A673 (cell line): ENCODE measurements around the gene TMEM54. TPM values are rescaled to one million over a fixed set of nuclear protein-coding genes. Genes with fewer than 3 reads are reported as not detected.

ENCODE experiments used
- Bru-seq: library from RNA; stranded (reverse); fragments of 400-500 nt; gene quantifications from one replicate; lab custom pipeline; 2021; lab: Mats Ljungman, UMichigan
- BruChase-seq, 2 experiments: library from RNA; stranded (reverse); fragments of 400-500 nt; gene quantifications; one replicate each; lab custom pipeline; 2021; lab: Mats Ljungman, UMichigan
- BruUV-seq: library from RNA; stranded (reverse); fragments of 400-500 nt; replicated peaks from 2 replicates; lab custom pipeline; 2021; lab: Mats Ljungman, UMichigan
- CTCF ChIA-PET: fragments of 300-600 bp; sonication (Branson Sonifier 250); formaldehyde crosslinking; loops from one replicate; lab custom pipeline; 2022; ENCODE audit warnings: antibody characterized with exemption; lab: Charles Lee
- POLR2A ChIA-PET: fragments of 300-600 bp; sonication (Branson Sonifier 250); formaldehyde crosslinking; loops from one replicate; lab custom pipeline; 2022; ENCODE audit warnings: antibody characterized with exemption; ENCODE audit not compliant: low non-redundant PET; lab: Charles Lee
- DNase-seq: peaks from one replicate; pipeline ENCODE4 v3.0.0-alpha.2; 2015; ENCODE audit warnings: low spot score
- H3K27ac ChIP-seq: fragments of 200-600 bp; sonication (generic); 2 replicates; pipeline ENCODE4 v1.5.1; 2016; ENCODE audit warnings: mixed run types, low read depth, mild to moderate bottlenecking, mixed read lengths, antibody characterized with exemption, low read length; ENCODE audit not compliant: poor library complexity, severe bottlenecking
- H3K27me3 ChIP-seq: fragments of 200-600 bp; sonication (generic); replicated peaks from 2 replicates; pipeline ENCODE4 v1.6.1; 2017; ENCODE audit warnings: mixed run types, low read depth, mild to moderate bottlenecking, mixed read lengths, antibody characterized with exemption, low read length; ENCODE audit not compliant: insufficient read depth, poor library complexity
- H3K36me3 ChIP-seq: fragments of 200-600 bp; sonication (generic); 2 replicates; pipeline ENCODE4 v1.6.1; 2016; ENCODE audit warnings: mixed run types, mild to moderate bottlenecking, mixed read lengths, antibody characterized with exemption, low read length; ENCODE audit not compliant: insufficient read depth, poor library complexity, severe bottlenecking
- H3K4me1 ChIP-seq: fragments of 200-600 bp; sonication (generic); 2 replicates; pipeline ENCODE4 v1.6.1; 2017; ENCODE audit warnings: mixed run types, mild to moderate bottlenecking, mixed read lengths, antibody characterized with exemption, low read length; ENCODE audit not compliant: insufficient read depth, poor library complexity, severe bottlenecking
- H3K4me3 ChIP-seq: fragments of 200-600 bp; sonication (generic); 2 replicates; pipeline ENCODE4 v1.5.1; 2016; ENCODE audit warnings: low read depth, mixed run types, mild to moderate bottlenecking, mixed read lengths, low read length; ENCODE audit not compliant: poor library complexity, severe bottlenecking
- H3K9me3 ChIP-seq: fragments of 200-600 bp; sonication (generic); 2 replicates; pipeline ENCODE4 v1.6.1; 2016; ENCODE audit warnings: mixed run types, low read depth, mild to moderate bottlenecking, mixed read lengths, antibody characterized with exemption, low read length; ENCODE audit not compliant: poor library complexity, severe bottlenecking
- EZH2 ChIP-seq: fragments of 200-600 bp; sonication (generic); IDR thresholded peaks from 2 replicates; pipeline ENCODE4 v1.6.1; 2017; ENCODE audit warnings: borderline replicate concordance, low read depth, mild to moderate bottlenecking, mixed read lengths, antibody characterized with exemption, low read length; ENCODE audit not compliant: poor library complexity, severe bottlenecking
- intact Hi-C: fragments of 100-400 bp; cut with micrococcal nuclease; formaldehyde crosslinking; loops from one replicate; pipeline ENCODE4 v1.10.0; 2022; ENCODE audit not compliant: unreplicated experiment
- long read RNA-seq: library from polyadenylated mRNA; stranded (forward); transcript quantifications from one replicate; pipeline ENCODE4 v2.0.0, GENCODE V29; 2022
- total RNA-seq: library from RNA; stranded (reverse); gene quantifications from 2 replicates; pipeline ENCODE4 v1.2.3, GENCODE V29; 2021
- TF ChIP-seq, protein P1 (sequence below): fragments of 300-800, 200-600 bp; sonication (generic); conservative IDR thresholded peaks from 2 replicates; pipeline ENCODE4 v1.5.1; 2017; ENCODE audit warnings: low read depth, mild to moderate bottlenecking, antibody characterized with exemption, low read length, moderate library complexity, mixed read lengths

The TMEM54 gene, protein sequence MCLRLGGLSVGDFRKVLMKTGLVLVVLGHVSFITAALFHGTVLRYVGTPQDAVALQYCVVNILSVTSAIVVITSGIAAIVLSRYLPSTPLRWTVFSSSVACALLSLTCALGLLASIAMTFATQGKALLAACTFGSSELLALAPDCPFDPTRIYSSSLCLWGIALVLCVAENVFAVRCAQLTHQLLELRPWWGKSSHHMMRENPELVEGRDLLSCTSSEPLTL
- 3.2 and 4.8 TPM in 2 replicates for total RNA-seq
- Bru-seq, nascent RNA = not detected
- BruChase-seq, experiment 1, labeled RNA remaining after a 2-hour chase = percentile 14 among the genes with signal in this experiment
- percentile 14 among the genes with signal in this experiment for BruChase-seq, experiment 2, labeled RNA remaining after a 6-hour chase
- long read RNA-seq, transcript TMEM54-202 (6 exons, 999 nt) = major isoform, 10 of 10 reads
- long read RNA-seq, partial matches to known transcripts = 0 of 10 reads
- long read RNA-seq, other reads (novel, unspliced or antisense) = 0 of 10 reads

DNA sequence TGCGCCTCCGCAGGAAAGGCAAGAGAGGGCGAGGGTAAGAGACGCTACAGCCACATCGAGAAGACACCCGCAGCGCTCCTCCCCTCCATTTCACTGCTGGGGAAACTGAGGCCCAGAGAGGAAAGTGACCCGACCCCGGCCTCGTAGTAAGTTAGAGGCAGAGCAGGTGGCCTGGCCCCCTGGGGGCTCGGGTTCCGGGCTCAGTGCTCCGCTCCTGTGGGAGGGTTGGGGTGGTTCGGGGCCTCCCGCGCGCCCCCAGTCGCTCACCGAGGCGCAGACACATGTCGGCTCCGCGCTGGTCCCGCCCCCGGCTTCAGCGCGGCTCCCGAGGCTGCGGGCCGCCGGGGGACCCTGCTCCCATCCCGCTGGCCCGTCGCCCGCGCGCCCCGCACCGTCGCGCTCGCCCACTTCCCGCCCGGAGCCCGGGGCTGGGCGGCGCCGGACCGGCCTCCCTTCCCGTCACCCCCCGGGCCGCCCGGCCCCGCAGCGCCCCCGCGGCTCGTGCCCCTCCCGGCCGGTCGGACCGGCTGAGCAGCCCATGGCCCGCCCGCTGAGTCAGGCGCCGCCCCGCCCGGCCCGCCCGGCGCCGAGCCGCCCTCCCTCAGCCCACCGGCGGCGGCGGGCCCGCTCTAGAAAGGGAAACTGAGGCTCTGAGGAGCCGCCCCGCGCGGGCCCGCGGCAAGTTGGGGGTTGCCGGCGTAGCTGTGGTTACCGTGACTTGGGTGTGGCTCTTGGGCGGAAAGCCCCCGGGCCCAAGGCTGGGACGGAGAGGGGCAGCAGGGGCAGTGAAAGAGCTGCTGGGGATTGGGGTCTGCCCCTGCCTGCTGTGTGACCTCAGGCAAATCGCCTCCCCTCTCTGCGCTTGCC, at the start of gene TMEM54:
Gene TMEM54, minus strand, starts transcription at position 434 of the 867 bp plus-strand sequence. Its CDS starts 151 bp downstream, at position 283.
- intact Hi-C loops = loop anchor here (2.0 kb wide), 1 partner anchor 32 kb away; no protein-coding TSS in a partner anchor

DNA sequence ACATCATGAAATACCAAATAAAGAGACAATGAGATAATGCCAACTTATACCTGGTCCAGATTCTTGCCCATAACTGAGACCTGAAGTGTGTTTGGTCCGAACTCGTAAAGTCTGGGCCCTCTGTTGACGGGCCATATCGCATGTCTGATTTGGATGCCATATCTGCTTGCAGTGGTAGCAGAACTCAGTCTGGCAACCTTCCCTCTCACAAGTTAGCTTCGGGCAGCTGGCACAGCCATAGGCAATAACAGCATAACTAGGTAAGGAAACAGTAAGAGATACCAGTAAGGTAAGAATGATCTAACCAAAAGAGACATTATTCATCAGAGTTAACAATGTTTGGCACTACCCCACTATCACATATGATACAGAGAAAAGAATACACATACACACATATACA, 48.3 kb upstream of the TMEM54 start:
- Histone ChIP-seq H3K27ac (no peak overlapping the region), H3K9me3 (no peaks in the 10 kb centered on the region), H3K4me3 (no peak overlapping the region), H3K36me3 (peaks cover 3% of the 10 kb centered on the region), H3K4me1 (no peaks in the 10 kb centered on the region), H3K27me3 (no peaks in the 10 kb centered on the region)
- no peak for DNase-seq
- no peak for TF ChIP-seq EZH2
- TF ChIP-seq, protein P1, sequence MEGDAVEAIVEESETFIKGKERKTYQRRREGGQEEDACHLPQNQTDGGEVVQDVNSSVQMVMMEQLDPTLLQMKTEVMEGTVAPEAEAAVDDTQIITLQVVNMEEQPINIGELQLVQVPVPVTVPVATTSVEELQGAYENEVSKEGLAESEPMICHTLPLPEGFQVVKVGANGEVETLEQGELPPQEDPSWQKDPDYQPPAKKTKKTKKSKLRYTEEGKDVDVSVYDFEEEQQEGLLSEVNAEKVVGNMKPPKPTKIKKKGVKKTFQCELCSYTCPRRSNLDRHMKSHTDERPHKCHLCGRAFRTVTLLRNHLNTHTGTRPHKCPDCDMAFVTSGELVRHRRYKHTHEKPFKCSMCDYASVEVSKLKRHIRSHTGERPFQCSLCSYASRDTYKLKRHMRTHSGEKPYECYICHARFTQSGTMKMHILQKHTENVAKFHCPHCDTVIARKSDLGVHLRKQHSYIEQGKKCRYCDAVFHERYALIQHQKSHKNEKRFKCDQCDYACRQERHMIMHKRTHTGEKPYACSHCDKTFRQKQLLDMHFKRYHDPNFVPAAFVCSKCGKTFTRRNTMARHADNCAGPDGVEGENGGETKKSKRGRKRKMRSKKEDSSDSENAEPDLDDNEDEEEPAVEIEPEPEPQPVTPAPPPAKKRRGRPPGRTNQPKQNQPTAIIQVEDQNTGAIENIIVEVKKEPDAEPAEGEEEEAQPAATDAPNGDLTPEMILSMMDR = no peak
- ChIA-PET CTCF (no interaction called here), POLR2A (no interaction called here)
- BruUV-seq = no TSS peak
- intact Hi-C loops = no loop called here

More for the DNA sequence above, at the start of gene TMEM54:
- no peak for DNase-seq
- no TSS peak for BruUV-seq
- no peak within 1 kb of the TSS for H3K27ac ChIP-seq
- no peaks in the 10 kb centered on the region for H3K36me3 ChIP-seq
- ChIA-PET CTCF (no interaction called here), POLR2A (no interaction called here)
- no peak for TF ChIP-seq EZH2
- TF ChIP-seq, protein P1 = no peak
- peaks cover 5% of the 10 kb centered on the region for H3K27me3 ChIP-seq
- no peaks in the 10 kb centered on the region for H3K9me3 ChIP-seq
- peaks cover 7% of the 10 kb centered on the region for H3K4me1 ChIP-seq
- H3K4me3 ChIP-seq = peak within 1 kb of the TSS; percentile 49

DNA sequence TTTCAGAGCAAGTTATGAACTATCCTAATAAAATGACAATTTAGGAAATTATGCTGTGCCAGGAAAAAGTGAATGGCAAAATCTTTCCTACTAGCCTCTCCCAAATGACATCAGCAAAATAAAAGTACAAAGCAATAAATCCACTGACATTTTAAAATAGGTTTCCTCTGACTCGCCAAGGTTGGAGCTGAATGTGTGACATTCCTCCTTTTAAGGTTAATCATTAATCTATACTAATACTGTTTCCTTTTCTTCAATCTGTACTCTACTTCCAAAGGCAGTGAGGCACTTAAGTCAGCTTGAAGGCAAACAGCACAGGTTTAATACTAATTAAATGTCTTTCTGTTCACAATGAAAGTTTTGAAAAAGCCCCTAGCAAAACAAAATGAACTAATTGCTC, 47.7 kb upstream of the TMEM54 start:
- intact Hi-C loops = no loop called here
- CTCF ChIA-PET = no interaction called here
- POLR2A ChIA-PET = no interaction called here

More for the DNA sequence above, 47.7 kb upstream of the TMEM54 start:
- H3K36me3 ChIP-seq = peaks cover 3% of the 10 kb centered on the region
- DNase-seq = no peak
- H3K27ac ChIP-seq = no peak overlapping the region
- H3K4me1 ChIP-seq = no peaks in the 10 kb centered on the region
- H3K4me3 ChIP-seq = no peak overlapping the region
- no TSS peak for BruUV-seq
- no peaks in the 10 kb centered on the region for H3K27me3 ChIP-seq
- TF ChIP-seq, protein P1 = no peak
- TF ChIP-seq EZH2 = no peak
- H3K9me3 ChIP-seq = no peaks in the 10 kb centered on the region
